HFF-Myc (cell line): ENCODE results near the gene SEPTIN3.

ENCODE experiments used
- DNase-seq: peaks from one replicate; pipeline ENCODE4 v3.0.0-alpha.2; 2011; ENCODE audit warnings: low read depth; ENCODE audit errors: extremely low read depth
- H3K4me3 ChIP-seq: replicated peaks from 2 replicates; pipeline ENCODE4 v1.5.1; 2011; ENCODE audit warnings: low read depth, mild to moderate bottlenecking, control low read depth, low read length
- TF ChIP-seq, protein P1 (sequence below): IDR thresholded peaks from 2 replicates; pipeline ENCODE4 v1.5.1; 2012; ENCODE audit warnings: mild to moderate bottlenecking, low read depth, low read length, control low read depth; ENCODE audit errors: missing control alignments

Gene SEPTIN3

DNA sequence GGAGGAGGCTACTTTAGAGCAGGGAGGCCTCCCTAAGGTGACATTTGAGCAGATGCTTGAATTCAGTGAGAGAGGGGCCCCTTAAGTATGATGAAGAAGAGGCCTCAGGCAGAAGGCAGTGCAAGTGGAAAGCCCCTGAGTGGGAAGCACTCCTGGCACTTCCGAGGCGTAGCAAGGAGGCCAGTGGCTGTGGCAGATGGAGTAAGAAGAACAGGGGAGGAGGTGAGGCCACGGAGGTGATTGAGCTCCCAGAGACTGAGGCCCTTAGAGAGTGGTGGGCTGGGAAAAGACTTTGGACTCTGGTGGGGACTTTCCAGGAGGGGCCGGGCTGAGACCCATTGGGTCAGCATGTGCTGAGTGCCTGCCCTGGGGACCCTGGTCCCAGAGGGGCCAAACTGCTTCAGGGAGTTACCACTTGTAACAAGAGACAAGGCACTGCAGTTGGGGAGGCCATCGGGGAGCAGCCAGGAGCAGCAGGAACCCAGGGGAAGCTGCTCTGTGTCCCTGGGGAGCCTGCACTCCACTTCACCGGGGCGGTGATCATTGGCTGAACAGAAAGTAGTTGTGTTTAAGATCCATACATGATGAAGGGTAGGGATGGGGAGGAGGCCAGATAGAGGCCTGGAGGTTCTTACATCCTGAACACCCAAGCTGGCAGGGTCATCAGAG is 19.8 kb upstream of the SEPTIN3 start:
- DNase-seq, result no peak
- no peak overlapping the region for H3K4me3 ChIP-seq
- TF ChIP-seq, protein P1, sequence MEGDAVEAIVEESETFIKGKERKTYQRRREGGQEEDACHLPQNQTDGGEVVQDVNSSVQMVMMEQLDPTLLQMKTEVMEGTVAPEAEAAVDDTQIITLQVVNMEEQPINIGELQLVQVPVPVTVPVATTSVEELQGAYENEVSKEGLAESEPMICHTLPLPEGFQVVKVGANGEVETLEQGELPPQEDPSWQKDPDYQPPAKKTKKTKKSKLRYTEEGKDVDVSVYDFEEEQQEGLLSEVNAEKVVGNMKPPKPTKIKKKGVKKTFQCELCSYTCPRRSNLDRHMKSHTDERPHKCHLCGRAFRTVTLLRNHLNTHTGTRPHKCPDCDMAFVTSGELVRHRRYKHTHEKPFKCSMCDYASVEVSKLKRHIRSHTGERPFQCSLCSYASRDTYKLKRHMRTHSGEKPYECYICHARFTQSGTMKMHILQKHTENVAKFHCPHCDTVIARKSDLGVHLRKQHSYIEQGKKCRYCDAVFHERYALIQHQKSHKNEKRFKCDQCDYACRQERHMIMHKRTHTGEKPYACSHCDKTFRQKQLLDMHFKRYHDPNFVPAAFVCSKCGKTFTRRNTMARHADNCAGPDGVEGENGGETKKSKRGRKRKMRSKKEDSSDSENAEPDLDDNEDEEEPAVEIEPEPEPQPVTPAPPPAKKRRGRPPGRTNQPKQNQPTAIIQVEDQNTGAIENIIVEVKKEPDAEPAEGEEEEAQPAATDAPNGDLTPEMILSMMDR, result no peak

DNA sequence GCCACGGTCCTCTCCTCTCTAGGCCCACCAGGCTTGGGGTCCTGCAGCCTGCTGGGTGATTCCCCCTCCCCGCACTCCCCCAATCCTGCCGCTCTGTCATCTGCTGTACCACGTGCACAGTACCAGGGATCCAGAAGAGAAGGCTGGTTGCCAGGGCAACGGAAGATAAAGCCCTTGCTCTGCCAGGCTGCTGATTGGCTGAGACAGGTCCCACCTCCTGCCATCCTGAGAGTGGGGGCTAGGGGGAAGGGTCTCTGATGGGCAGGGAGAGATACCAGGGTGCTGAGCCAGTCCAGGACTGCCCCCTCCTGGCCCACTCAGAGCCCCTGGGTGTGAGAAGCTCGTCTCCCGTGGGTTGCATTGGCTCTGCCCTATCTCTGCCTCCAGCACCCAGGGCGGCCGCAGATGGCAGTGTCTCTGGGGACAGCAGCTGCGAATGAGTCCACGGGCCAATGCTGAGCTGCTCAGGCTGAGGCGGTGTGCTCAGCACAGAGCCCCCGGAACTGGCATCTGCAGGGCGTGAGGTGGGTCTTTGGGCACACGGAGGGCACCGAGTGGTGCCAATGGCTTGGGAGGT is 17.3 kb upstream of the SEPTIN3 start, which contains the start of gene SMIM45:
Gene SMIM45 (plus strand): TSS at position 253 of the 577 bp plus-strand sequence.
- DNase-seq, result no peak
- no peak within 1 kb of the TSS for H3K4me3 ChIP-seq
- TF ChIP-seq, protein P1, result no peak

DNA sequence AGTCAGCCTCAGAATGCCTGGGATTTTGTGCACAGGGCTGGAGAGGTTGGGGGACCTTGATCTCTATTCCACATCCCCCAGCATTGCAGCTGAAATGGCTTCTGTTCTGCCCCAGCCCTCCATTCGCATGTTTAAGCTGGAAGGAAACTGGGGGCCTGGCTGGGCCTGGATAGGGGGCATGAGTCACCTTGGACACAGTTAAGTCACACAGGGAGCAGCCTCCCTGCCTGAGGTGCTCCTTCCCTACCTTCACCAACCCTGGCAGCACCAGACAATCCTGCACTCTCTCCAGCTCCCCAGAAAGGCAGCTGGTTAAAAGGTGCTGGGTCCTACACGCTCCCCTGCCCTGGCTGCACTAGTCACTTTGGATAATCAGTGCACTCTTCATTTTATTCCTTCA is 16.5 kb upstream of the SEPTIN3 start:
- no peak overlapping the region for H3K4me3 ChIP-seq
- TF ChIP-seq, protein P1, result no peak
- DNase-seq, result no peak

DNA sequence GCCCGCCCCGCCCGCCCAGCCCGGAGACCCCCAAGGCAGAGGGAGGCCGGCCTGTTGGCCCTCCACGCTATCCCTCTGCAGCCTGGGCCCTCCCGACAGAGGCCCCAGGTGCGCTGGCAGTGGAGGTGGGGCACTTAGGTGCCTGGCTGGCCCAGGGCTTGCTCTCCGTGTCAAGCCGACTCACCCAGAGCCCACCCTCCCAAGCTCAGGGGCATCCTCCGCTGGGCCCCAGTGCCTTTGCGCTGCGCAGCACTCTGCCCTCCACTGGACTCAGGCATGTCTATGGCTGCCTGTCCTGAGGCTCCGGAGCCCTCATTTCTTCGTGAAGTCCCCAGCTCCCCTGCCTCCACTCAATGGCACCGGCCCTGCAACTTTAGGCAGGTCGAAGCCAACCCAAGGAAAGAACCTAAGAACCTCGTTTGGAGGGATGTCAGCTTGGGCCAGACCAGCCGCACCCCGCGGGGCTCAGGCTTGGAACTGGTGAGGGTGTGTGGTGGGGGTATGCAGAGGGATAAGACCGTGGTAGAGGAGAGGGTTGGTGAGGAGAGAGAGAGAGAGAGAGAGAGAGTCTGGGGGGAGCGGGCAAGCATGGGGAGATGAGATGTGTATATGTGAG is 11.2 kb upstream of the SEPTIN3 start:
- no peak overlapping the region for H3K4me3 ChIP-seq
- TF ChIP-seq, protein P1, result no peak
- no peak for DNase-seq

DNA sequence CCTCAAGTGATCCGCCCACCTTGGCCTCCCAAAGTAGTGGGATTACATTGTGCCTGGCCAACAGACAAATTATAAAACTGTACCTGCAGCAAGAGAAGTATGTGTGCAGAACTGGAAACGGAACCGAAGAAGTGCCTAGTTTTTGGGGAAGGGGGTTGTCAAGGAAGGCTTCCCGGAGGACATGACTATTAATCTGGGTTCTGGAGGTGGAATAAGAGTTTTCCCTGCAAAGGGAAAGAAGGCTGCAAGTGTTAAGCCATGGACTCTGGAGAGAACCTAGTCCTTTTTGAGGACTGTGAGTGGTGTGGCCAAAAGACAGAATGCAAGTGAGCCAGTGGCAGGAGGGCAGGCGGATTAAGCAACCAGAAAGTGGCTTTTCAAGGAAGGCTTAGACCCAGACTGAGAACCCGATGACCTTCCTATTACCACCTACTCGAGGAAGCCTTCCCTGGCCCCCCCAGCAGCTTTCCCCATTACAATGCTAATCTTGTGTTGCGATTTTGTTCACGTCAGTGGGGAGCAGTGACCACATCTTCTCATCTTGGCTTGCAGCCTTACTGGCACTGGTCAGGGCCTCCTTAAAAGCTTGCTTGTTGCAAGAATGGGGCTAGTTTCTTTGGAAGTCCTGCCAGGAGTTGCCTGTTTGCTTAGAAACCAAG is 5.7 kb upstream of the SEPTIN3 start:
- H3K4me3 ChIP-seq, result no peak overlapping the region

DNA sequence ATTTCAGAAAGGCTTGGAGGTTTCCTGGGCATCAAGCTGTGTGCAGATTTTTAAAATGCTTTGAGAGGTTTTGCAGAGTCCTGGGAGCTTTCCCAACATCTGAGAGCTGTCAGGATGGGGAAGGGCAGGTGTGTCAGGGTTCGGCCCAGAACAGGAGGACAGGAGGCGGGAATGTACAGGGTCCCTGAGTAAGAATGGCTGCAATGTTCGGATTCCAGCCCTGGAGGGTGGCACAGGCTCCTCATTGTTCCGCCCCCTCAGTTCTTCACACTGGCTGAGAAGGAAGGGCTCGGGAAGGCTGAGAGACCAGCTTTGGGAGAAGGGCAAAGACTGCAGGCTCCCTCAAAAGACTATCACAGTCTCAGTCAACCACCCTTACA is 5.1 kb upstream of the SEPTIN3 start:
- no peak overlapping the region for H3K4me3 ChIP-seq
- DNase-seq, result no peak
- TF ChIP-seq, protein P1, result no peak

More for the DNA sequence above, 5.7 kb upstream of the SEPTIN3 start:
- TF ChIP-seq, protein P1, result no peak
- DNase-seq, result no peak
